GM23248 (cell line): ENCODE measurements around the gene NBPF3.

Experiments
- EZH2 ChIP-seq: fragments of 200-600 bp; sonication (generic); IDR thresholded peaks from 2 replicates; pipeline ENCODE4 v1.6.1; 2018; ENCODE audit warnings: antibody characterized with exemption, mild to moderate bottlenecking; ENCODE audit not compliant: insufficient read depth, poor library complexity, severe bottlenecking
- EZH2phosphoT487 ChIP-seq: fragments of 200-600 bp; sonication (generic); IDR thresholded peaks from 2 replicates; pipeline ENCODE4 v1.6.1; 2018; ENCODE audit warnings: antibody characterized with exemption, moderate library complexity, mild to moderate bottlenecking, low read depth; ENCODE audit not compliant: insufficient read depth

GRCh38 chr1:21492356-21492625 is 52.4 kb downstream of the NBPF3 start:
- no peak for TF ChIP-seq EZH2phosphoT487
- no peak for TF ChIP-seq EZH2
